Ishikawa (cell line): Measurements from ENCODE around the gene MAGI2.

Experiments
- CEBPB ChIP-seq: IDR thresholded peaks from 2 replicates; pipeline ENCODE4 v1.6.1; 2012
- EP300 ChIP-seq: IDR thresholded peaks from 2 replicates; pipeline ENCODE4 v1.6.1; 2012; ENCODE audit warnings: borderline replicate concordance
- NFIC ChIP-seq: IDR thresholded peaks from 2 replicates; pipeline ENCODE4 v1.6.1; 2012
- TAF1 ChIP-seq: IDR thresholded peaks from 2 replicates; pipeline ENCODE4 v1.6.1; 2012; ENCODE audit warnings: low read depth, mild to moderate bottlenecking
- TCF12 ChIP-seq: IDR thresholded peaks from 2 replicates; pipeline ENCODE4 v1.6.1; 2012; ENCODE audit warnings: low read depth
- TEAD4 ChIP-seq: IDR thresholded peaks from 2 replicates; pipeline ENCODE4 v1.6.1; 2012
- YY1 ChIP-seq: IDR thresholded peaks from 2 replicates; pipeline ENCODE4 v1.6.1; 2012; ENCODE audit warnings: low read depth

DNA sequence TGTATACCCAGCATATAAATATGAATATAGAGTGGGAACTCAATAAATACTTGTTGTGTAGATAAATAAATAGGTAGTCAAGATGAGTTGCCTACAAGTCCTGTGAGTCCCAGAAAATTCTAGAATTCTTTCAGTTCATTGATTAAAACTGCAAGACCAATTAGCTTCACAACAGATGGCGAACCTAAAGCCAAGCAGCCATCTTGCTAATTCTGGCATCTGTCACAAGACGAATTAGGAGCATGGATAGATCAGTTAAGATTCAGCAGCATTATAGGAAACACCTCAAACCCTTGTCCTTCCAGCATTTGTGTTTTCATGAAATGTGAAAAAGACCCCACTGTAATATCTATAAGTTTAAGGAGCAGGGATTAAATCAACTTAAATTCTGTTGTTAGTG, 552.7 kb downstream of the MAGI2 start:
- no peak for TF ChIP-seq TAF1
- TF ChIP-seq EP300 = no peak
- no peak for TF ChIP-seq TCF12
- TF ChIP-seq TEAD4 = no peak
- no peak for TF ChIP-seq CEBPB
- TF ChIP-seq NFIC = no peak
- TF ChIP-seq YY1 = no peak
